LNCAP (cell line): ENCODE results near the gene ST13.

Experiments used
- CTCF ChIP-seq: fragments of 450-650 bp; IDR thresholded peaks from 2 replicates; pipeline ENCODE4 v1.5.1; 2017; ENCODE audit warnings: mild to moderate bottlenecking

ST13 gene

GRCh38 chr22:40856513-40857308 is at the start of gene ST13, which contains the start of gene XPNPEP3:
Gene ST13, minus strand, starts transcription at chr22:40856639. Its CDS starts 99 bp downstream, at chr22:40856540.
Gene XPNPEP3, plus strand, starts transcription at chr22:40857148. Its CDS starts 34 bp downstream, at chr22:40857182.
- no peak for TF ChIP-seq CTCF

- TF ChIP-seq CTCF, result no peak
Measured at GRCh38 chr22:40904101-40904500, 47.7 kb upstream of the ST13 start.

- TF ChIP-seq CTCF, result peak; percentile 60; the same call in 1 of the 2 replicates
Measured at GRCh38 chr22:40898850-40899357, 42.5 kb upstream of the ST13 start.

GRCh38 chr22:40894417-40894816 is 38.0 kb upstream of the ST13 start:
- no peak for TF ChIP-seq CTCF

- TF ChIP-seq CTCF, result no peak
Measured at GRCh38 chr22:40890881-40891280, 34.4 kb upstream of the ST13 start.

- no peak for TF ChIP-seq CTCF
Measured at GRCh38 chr22:40889116-40889515, 32.7 kb upstream of the ST13 start.

- TF ChIP-seq CTCF, result no peak
Measured at GRCh38 chr22:40878922-40879321, 22.5 kb upstream of the ST13 start.
